Fibroblast of the aortic adventitia (primary cell): ENCODE results near the gene RIC8A. TPM values are rescaled to one million over a fixed set of nuclear protein-coding genes. Genes with fewer than 3 reads are reported as not detected.

Source experiments
- DNase-seq: peaks from one replicate; pipeline ENCODE4 v3.0.0-alpha.2; 2010; ENCODE audit warnings: low read depth
- H3K4me3 ChIP-seq: 2 replicates; pipeline ENCODE4 v1.5.1; 2011; ENCODE audit warnings: low read depth, mild to moderate bottlenecking, control low read depth, low read length, moderate library complexity
- total RNA-seq: library from RNA; depleted of rRNA; stranded (reverse); fragments of >200 nt; gene quantifications from 2 replicates; pipeline ENCODE4 v1.2.3, GENCODE V29; 2012; ENCODE audit warnings: low replicate concordance
- TF ChIP-seq, protein P1 (sequence below): IDR thresholded peaks from 2 replicates; pipeline ENCODE4 v1.5.1; 2011; ENCODE audit warnings: mild to moderate bottlenecking, low read length, control low read depth, inconsistent platforms; ENCODE audit not compliant: insufficient read depth

RIC8A gene
- total RNA-seq, 1 donor = 148 TPM

DNA sequence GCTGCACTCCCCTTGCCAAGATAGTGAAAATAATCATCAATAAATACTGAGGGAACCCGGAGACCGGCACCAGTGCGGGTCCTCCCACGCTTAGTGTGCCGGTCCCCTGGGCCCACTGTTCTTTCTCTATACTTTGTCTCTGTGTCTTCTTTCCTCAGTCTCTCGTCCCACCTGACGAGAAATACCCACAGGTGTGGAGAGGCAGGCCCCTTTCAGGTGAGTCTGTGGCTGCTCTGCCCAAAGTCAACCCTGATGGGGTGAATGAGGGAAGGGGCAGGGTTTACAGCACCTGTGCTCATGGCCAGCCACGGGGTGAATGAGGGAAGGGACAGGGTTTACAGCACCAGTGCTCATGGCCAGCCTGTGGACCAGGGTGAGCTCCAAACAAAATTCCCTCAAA, 5.0 kb upstream of the RIC8A start:
- DNase-seq = no peak
- TF ChIP-seq, protein P1, sequence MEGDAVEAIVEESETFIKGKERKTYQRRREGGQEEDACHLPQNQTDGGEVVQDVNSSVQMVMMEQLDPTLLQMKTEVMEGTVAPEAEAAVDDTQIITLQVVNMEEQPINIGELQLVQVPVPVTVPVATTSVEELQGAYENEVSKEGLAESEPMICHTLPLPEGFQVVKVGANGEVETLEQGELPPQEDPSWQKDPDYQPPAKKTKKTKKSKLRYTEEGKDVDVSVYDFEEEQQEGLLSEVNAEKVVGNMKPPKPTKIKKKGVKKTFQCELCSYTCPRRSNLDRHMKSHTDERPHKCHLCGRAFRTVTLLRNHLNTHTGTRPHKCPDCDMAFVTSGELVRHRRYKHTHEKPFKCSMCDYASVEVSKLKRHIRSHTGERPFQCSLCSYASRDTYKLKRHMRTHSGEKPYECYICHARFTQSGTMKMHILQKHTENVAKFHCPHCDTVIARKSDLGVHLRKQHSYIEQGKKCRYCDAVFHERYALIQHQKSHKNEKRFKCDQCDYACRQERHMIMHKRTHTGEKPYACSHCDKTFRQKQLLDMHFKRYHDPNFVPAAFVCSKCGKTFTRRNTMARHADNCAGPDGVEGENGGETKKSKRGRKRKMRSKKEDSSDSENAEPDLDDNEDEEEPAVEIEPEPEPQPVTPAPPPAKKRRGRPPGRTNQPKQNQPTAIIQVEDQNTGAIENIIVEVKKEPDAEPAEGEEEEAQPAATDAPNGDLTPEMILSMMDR = no peak
- no peak overlapping the region for H3K4me3 ChIP-seq

DNA sequence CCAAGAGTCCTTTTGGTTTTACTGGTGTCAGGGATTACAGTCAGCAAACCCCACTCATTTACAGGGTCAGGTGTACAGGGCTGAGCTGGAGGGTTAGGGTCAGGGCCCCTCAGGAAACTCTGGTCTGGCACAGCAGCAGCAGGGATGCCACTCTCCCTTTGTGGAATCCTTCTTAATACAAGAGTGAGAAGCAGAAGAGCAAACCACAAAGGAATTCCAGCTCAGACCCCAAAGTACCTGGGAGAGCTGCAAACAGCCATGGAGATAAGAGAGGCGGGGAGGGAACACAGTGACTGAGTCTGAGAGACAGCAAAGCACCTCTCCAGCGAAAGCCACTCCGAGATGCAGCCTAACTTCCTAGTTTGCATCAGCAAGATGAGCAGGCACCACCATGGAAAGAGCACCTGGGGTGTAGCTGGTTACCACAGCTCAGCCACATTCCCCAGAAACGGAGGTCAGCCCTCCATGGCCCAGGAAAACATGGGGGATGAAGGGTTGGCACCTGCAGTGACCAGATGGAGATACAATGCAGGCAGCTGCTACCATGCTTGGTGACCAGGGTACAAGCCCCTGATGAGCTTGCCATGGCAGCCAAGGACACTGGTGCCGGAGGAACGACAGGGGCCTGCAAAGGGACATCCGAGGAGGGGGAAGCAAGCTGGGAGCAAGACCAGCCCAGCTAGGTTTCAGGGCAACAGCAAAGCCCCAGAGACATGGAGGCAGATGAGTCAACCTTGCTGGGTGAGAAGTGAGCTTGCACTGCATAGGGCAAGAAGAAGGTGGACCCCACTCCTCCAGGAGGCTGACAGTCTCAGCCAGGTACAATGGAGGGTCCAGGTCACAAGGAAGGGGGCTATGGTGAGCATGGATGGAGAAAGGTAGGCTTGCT, 4.2 kb upstream of the RIC8A start:
- H3K4me3 ChIP-seq = no peak overlapping the region
- DNase-seq = no peak
- TF ChIP-seq, protein P1 = no peak

DNA sequence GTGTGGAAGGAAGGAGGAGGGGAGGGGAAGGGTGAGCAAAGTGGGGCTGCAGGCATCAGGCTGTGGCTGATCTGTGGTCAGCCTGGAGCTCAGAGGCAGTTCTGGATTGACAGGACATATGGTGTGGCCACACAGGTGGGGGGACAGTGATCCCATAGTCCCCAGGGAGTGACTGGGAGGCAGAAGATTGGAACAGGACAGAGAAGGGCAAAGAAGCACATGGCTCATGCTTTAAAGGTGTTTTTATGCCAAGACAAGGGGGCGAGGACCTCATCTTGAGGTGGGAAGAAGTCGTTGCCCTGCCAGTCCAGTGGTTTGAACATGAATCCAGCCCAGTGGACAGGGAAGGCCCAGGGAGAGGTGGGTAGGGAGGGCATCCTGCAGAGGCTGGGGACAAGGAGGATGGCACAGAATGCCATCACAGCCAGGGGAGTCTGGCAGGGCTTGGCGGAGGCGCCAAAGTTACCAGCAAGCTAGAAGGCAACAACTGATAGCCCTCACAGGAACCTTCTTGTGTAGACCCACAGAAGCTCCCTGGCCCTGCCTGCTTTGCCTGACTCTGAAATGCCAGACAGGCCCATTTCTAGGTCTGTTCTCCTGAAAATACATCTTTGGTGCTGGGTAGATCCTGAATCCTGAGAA, 3.4 kb upstream of the RIC8A start:
- no peak for DNase-seq
- TF ChIP-seq, protein P1 = no peak
- no peak overlapping the region for H3K4me3 ChIP-seq

GRCh38 chr11:204587-205109, 2.9 kb upstream of the RIC8A start:
- no peak overlapping the region for H3K4me3 ChIP-seq
- no peak for DNase-seq
- TF ChIP-seq, protein P1 = no peak

DNA sequence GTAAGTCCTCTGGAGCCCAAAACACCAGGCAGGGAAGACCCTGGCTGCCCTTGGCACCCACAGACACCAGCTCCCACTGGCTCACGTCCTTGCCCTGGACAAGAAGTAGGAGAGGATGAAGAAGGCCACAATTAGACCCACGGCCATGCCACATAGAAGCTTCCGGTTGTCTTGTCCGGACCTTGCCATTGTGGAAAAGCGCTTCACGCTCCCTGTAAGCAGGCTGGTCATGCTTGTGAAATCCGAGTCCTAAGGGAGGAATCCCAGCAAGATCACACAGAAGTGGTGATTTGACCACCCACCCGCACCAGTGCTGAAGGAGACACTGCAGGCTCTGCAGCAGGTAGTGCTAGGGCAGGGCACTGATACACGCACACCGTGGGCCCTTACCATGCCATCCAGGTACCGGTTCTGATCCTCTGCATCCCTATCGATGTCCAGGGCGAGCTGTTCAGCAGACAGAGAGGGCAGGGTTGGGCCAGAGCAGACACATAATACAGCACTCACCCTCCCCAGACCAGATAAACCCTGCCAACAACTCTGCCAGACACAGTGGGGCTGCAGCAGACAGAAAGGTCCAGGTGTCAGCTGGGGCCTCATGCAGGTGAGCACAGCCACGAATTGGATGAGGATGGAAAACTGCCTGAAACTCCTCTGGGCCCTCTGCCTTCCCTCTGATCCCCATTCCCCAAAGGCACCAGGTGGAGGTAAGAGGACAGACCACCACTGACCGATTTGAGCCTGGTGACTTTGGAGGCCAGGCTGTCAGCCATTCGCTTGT, 2.1 kb upstream of the RIC8A start:
- DNase-seq = no peak
- H3K4me3 ChIP-seq = peak overlapping the region; percentile 80
- TF ChIP-seq, protein P1 = no peak

GRCh38 chr11:206002-206384, 1.5 kb upstream of the RIC8A start:
- H3K4me3 ChIP-seq = peak overlapping the region; percentile 80
- DNase-seq = no peak
- TF ChIP-seq, protein P1 = no peak
